ENCODE measurements around the gene EP400.

DNA sequence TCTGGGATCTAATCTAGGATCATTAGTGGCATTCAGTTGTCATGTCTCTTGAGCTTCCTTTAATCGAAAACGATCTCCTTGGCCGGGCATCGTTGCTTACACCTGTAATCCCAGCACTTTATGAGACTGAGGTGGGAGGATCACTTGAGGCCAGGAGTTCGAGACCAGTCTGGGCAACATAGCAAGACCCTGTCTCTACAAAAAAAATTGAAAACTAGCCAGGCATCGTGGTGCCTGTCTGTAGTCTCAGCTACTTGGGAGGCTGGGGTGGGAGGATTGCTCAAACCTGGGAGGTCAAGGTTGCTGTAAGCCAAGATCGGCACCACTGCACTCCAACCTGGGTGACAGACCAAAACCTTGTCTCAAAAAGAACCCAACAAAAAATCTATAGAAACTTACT is 11.7 kb upstream of the EP400 start:
- no peak for TF ChIP-seq CTCF (optimal IDR thresholded peaks at IDR 0.05 in 1 of 3, IDR thresholded peaks at IDR 0.05 in 1 of 3, conservative IDR thresholded peaks at IDR 0.05 in 1 of 3; ENCODE audit: extremely low read depth in 1 of 3, insufficient read depth in 2 of 3, low read length in 3 of 3)
- no peak for TF ChIP-seq EZH2 (IDR thresholded peaks at IDR 0.05; ENCODE audit: low read length)
